Body of pancreas (tissue), 4 donors: ENCODE results near the gene HNRNPH2. TPM values are rescaled to one million over a fixed set of nuclear protein-coding genes. Genes with fewer than 3 reads are reported as not detected.

Experiments
- ATAC-seq: fragments of 150-250 bp; one replicate; pipeline ENCODE4 v1.9.1; 2016
- DNase-seq, 4 donors: peaks; one replicate each; pipeline ENCODE4 v3.0.0-alpha.2; 2019
- H3K27ac ChIP-seq, 4 donors: fragments of 200-600 bp; sonication (generic); 1 replicate in 3 of 4; 2 replicates in 1 of 4; pipeline versions ENCODE4 v1.5.1 to v1.6.1; 2016 to 2019; ENCODE audit warnings: mild to moderate bottlenecking in 1 of 4, mixed read lengths in 1 of 4, moderate library complexity in 1 of 4
- H3K27me3 ChIP-seq, 2 donors: fragments of 200-600 bp; sonication (generic); one replicate each; pipeline ENCODE4 v1.6.0; 2016; ENCODE audit warnings: mild to moderate bottlenecking in 1 of 2
- H3K36me3 ChIP-seq, 2 donors: fragments of 200-600 bp; sonication (generic); replicated peaks in 1 of 2; 2 replicates each; pipeline ENCODE4 v1.5.1; 2016; ENCODE audit warnings: low read depth in 2 of 2; ENCODE audit not compliant: insufficient read depth in 1 of 2
- H3K4me1 ChIP-seq: fragments of 200-600 bp; sonication (generic); one replicate; pipeline ENCODE4 v1.6.0; 2016
- H3K4me3 ChIP-seq, 2 donors: fragments of 200-600 bp; sonication (generic); 1 replicate in 1 of 2; 2 replicates in 1 of 2; pipeline ENCODE4 v1.5.1; 2016 to 2019
- H3K9me3 ChIP-seq, 3 donors: fragments of 200-600 bp; sonication (generic); 1 replicate in 2 of 3; 2 replicates in 1 of 3; pipeline ENCODE4 v1.5.1; 2016
- POLR2A ChIP-seq, 3 donors: fragments of 450-650 bp; IDR thresholded peaks; one replicate each; pipeline ENCODE4 v1.6.1; 2016; ENCODE audit warnings: antibody characterized with exemption in 3 of 3, mild to moderate bottlenecking in 2 of 3
- WGBS, 2 donors: methylation state at CpG; one replicate each; pipeline ENCODE4 v1.1.5; 2017; 5-methylcytosine and 5-hydroxymethylcytosine counted together
- intact Hi-C: fragments of 100-400 bp; cut with DNase I; formaldehyde crosslinking; loops from one replicate; pipeline ENCODE4 v1.15.1; 2023
- total RNA-seq, 2 donors: library from RNA; depleted of rRNA; stranded (reverse); fragments of >200 nt; gene quantifications; one replicate each; pipeline ENCODE4 v1.1.0, GENCODE V29; 2016
- TF ChIP-seq, protein P1 (sequence below), 7 experiments: fragments of 450-650 bp in 4 of 7; fragments of 200-600 bp in 3 of 7; sonication (generic) in 3 of 7; IDR thresholded peaks; one replicate each; pipeline ENCODE4 v1.5.1; 2016 to 2019; ENCODE audit warnings: antibody characterized with exemption in 7 of 7

Gene HNRNPH2
- total RNA-seq, 2 donors from 2014 or later, result 24.1 to 25.7 TPM

- Histone ChIP-seq H3K27me3 (no peaks in the 10 kb centered on the region), H3K36me3 (no peaks in the 10 kb centered on the region), H3K4me3 (no peak overlapping the region), H3K27ac (no peak overlapping the region), H3K9me3 (no peaks in the 10 kb centered on the region), H3K4me1 (peaks cover 14% of the 10 kb centered on the region)
- intact Hi-C loops, result no loop called here
- ATAC-seq (no peak), DNase-seq (no peak)
- TF ChIP-seq POLR2A (IDR thresholded peaks at IDR 0.05), result no peak
- TF ChIP-seq, protein P1, sequence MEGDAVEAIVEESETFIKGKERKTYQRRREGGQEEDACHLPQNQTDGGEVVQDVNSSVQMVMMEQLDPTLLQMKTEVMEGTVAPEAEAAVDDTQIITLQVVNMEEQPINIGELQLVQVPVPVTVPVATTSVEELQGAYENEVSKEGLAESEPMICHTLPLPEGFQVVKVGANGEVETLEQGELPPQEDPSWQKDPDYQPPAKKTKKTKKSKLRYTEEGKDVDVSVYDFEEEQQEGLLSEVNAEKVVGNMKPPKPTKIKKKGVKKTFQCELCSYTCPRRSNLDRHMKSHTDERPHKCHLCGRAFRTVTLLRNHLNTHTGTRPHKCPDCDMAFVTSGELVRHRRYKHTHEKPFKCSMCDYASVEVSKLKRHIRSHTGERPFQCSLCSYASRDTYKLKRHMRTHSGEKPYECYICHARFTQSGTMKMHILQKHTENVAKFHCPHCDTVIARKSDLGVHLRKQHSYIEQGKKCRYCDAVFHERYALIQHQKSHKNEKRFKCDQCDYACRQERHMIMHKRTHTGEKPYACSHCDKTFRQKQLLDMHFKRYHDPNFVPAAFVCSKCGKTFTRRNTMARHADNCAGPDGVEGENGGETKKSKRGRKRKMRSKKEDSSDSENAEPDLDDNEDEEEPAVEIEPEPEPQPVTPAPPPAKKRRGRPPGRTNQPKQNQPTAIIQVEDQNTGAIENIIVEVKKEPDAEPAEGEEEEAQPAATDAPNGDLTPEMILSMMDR (IDR thresholded peaks at IDR 0.05), result no peak
- WGBS, 2 donors, result 70 to 80% methylated on average over 8 to 10 of the region's 10 CpGs
Measured at GRCh38 chrX:101411984-101412383, 4.0 kb downstream of the HNRNPH2 start.

GRCh38 chrX:101415180-101416145 is 7.4 kb downstream of the HNRNPH2 start:
- DNase-seq, result peak in 2 of 4 donors; percentile 26 to 39
- intact Hi-C loops, result no loop called here
- H3K4me3 ChIP-seq, result no peak overlapping the region
- TF ChIP-seq, protein P1 (IDR thresholded peaks at IDR 0.05), result peak; percentile 47 to 86 (median 60)
- TF ChIP-seq POLR2A (IDR thresholded peaks at IDR 0.05), result no peak
- H3K27ac ChIP-seq, result peak overlapping the region; percentile 45 to 52 (median 49)
- ATAC-seq, result peak; percentile 47
- 18 to 33% methylated on average over 5 to 11 of the region's 12 CpGs for WGBS, 2 donors
- H3K36me3 ChIP-seq, result no peaks in the 10 kb centered on the region
- H3K27me3 ChIP-seq, result no peaks in the 10 kb centered on the region
- peaks cover 25% of the 10 kb centered on the region for H3K4me1 ChIP-seq
- no peaks in the 10 kb centered on the region for H3K9me3 ChIP-seq

- H3K27me3 ChIP-seq, result no peaks in the 10 kb centered on the region
- no peak overlapping the region for H3K4me3 ChIP-seq
- no peaks in the 10 kb centered on the region for H3K9me3 ChIP-seq
- intact Hi-C loops, result no loop called here
- TF ChIP-seq POLR2A (IDR thresholded peaks at IDR 0.05), result no peak
- TF ChIP-seq, protein P1 (IDR thresholded peaks at IDR 0.05), result no peak
- no peak for DNase-seq
- no peak overlapping the region for H3K27ac ChIP-seq
- H3K36me3 ChIP-seq, result no peaks in the 10 kb centered on the region
- 93 to 100% methylated on average over 2 to 7 of the region's 7 CpGs for WGBS, 2 donors
- ATAC-seq, result no peak
- peaks cover 25% of the 10 kb centered on the region for H3K4me1 ChIP-seq
Measured at GRCh38 chrX:101416691-101417090, 8.7 kb downstream of the HNRNPH2 start.

GRCh38 chrX:101417190-101417589 is 9.2 kb downstream of the HNRNPH2 start:
- Histone ChIP-seq H3K36me3 (no peaks in the 10 kb centered on the region), H3K27ac (peak overlapping the region in 1 of 4 donors; percentile 83), H3K4me1 (peaks cover 25% of the 10 kb centered on the region), H3K27me3 (no peaks in the 10 kb centered on the region), H3K9me3 (no peaks in the 10 kb centered on the region), H3K4me3 (no peak overlapping the region)
- intact Hi-C loops, result no loop called here
- WGBS, 2 donors, result 68 to 74% methylated on average over 3 to 4 of the region's 4 CpGs
- no peak for DNase-seq
- TF ChIP-seq, protein P1 (IDR thresholded peaks at IDR 0.05), result no peak
- TF ChIP-seq POLR2A (IDR thresholded peaks at IDR 0.05), result no peak
- ATAC-seq, result no peak
